ENCODE results near the gene OLFM2.

DNA sequence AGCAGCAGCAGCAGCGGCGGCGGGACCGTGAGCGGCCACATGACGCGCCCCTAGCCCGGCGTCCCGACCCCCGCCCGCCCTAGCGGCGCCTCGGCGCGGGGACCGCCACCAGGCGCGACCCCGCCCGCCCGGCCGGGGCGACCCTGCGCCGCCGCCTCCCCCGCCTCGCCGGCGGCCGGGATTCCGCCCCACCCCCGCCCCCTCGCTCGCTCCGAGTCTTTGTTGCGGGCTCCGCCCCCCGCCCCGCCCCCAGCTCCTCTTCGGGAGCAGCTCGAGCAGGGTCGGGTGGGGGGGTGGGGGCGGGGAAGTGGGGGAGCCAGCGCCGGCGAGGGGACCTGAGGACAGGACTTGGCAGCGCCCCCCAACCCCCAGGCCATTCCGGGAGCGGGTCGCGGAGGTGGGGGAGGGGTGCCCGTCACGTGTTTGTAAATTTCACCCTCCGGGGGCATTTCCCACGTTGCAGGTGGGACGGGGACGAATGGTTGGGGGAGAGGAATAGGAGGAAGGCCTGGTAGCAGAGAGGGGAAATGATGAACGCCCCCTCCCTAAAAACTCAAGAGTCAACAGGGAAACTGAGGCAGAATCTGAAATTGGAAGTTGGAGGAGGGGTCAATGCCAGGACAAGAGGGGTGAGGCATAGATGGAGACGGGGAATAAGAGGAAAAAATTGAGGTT is at the start of gene OLFM2:
- TF ChIP-seq CTCF (IDR thresholded peaks at IDR 0.05), result no peak
- no peak for TF ChIP-seq EZH2phosphoT487 (IDR thresholded peaks at IDR 0.05)

Data from neural progenitor cell (in vitro differentiated cells).